NK-92 (cell line): ENCODE results near the gene GYS1.
A peak's percentile ranks its signal among the peaks of the same experiment; 100 is the strongest.

Source experiments
- DNase-seq: peaks from one replicate; lab custom pipeline; 2025; ENCODE audit not compliant: unreplicated experiment; lab: John Stamatoyannopoulos, UW

The GYS1 gene

DNA sequence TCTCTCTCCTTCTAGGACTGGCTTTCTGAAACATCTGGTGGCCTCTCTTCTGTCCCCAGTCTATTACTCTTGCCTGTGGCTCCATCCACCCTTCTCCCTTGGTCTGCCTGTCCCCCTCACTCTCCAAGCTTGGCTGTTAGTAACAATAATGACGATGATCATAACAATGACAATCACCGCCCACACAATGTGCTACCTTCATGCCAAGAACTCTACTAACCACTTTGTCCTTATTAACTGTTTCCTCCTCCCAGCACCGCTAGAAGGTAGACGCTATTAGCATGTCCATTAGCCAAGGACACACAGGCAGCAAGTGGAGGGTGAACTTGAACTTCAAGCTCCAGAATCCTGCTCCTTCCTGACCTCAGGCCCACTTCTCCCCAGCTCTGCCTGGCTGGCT is 2.7 kb downstream of the GYS1 start:
- DNase-seq: no peak

DNA sequence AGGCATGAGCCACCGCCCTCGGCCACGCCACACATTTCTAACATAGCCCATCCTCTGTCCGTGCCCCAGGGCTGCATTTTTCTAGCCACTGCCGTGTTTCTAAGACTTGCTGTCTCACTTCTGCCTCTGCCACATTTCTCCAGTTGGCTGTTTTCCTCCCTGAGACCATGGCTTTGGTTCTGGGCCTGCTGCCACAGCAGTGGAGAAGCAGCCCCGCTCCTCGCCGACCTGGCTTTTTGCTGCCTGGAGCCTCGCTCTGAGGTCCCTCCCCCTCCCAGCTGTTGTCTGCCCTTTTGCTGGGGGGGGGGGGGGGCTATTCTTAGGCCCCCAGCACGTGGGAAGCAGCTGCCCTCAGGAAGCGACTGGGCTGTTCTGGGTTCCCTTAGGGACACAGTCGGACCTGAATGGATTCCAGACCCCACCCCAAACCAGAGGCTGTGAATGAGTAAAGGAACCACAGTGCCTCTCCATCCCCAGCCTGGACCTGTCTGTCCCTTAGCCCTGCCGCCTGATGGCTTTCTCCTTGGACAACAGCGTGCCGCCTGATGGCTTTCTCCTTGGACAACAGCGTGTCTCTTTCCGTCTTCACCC is 3.3 kb downstream of the GYS1 start:
- DNase-seq: no peak

DNA sequence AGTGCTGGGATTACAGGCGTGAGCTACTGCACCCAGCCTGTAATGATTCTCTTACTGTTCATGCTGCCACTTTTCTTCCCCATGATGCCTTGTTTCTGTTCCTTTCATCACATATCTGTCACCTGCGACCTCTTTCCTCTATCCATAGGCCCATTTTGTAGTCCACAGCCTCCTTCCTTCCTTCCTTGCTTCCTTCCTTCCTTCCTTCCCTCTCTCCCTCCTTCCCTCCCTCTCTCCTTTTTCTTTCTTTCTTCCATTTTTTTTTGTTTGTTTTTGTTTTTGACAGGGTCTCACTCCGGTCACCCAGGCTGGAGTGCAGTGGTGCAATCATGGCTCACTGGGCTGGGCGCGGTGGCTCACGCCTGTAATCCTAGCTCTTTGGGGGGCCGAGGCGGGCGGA is 4.2 kb downstream of the GYS1 start:
- DNase-seq: no peak

DNA sequence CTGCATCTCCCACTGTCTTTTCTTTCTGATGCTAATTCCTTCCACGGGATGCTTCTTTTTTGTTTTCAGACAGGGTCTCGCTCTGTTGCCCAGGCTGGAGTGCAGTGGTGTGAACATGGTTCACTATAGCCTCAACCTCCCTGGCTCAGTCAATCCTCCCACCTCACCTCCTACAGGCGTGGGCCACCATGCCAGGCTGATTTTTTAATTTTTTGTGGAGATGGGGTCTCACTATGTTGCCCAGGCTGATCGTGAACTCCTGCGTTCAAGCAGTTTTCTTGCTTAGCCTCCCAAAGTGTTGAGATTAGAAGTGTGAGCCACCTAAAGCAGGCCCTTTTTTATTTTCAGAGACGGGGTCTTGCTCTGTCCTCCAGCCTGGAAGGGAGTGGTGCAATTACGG is 4.8 kb downstream of the GYS1 start:
- no peak for DNase-seq

DNA sequence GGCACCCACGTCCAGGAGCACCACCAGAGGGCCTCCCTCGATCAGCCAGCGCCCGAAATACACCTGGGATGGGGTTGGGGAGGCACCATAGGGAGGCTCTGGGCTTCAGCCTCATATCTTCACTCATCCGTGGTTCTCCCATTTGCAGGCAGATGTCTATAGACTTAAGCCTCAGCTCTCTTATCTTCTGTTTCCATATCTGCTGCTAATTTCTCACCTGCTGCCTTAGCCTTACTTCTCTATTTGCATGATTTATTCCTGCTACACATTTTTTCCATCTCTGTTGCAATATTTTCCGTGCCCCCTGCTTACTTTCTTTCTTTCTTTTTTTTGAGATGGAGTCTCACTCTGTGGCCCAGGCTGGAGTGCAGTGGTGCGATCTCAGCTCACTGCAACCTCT is 5.8 kb downstream of the GYS1 start:
- no peak for DNase-seq

DNA sequence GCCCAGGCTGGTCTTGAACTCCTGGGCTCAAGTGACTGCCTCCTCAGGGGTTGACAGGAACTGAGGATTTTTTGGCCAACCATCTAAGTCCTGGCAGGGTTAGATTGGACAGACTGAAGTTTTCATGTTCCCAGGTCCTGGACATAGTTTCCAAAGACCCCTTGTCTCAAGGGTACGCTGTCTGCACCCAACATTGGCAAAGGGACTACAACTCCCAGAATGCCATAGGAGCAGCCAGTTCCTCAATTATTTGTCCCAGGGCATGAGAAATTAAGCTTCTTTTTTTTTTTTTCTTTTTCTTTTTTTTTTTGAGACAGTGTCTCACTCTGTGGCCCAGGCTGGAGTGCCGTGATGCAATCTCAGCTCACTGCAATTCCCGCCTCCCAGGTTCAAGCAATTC is 6.9 kb downstream of the GYS1 start:
- no peak for DNase-seq

DNA sequence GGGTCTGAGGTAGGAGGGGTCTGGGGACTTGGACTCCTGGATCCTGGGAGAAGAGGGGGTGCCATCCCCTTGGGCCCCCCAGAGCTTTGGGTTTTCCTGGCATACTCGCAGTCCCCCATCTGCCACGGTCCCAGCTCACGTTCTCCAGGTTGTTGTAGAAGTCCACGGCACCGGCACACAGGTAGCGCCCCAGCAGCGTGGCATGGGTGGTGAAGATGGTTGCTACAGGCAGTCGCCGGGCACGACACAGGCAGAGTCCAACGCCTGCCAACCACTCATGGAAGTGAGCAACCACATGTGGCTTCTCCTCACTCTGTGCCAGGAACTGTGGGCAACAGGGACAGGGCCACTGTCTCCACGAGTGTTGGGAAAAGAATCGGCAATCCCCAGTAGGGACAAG is 7.4 kb downstream of the GYS1 start:
- DNase-seq: no peak

DNA sequence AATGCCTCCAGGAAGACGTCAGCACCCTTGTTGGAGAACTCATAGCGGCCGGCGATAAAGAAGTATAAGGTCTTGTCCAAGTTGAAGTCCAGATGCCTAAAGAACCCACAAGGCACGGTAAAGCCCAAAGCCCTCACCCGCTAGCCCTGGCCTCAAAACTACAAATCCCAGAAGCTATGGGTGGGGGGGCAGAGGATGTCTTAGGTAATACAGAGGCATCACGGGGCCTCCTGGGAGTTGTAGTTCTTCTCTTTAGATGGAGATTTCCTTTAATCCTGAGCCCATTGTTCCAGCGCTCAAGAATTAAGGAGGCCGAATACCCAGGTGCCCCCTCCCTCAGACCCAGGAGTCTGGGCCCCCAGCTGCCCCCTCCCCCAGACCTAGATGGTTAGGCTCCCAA is 10.8 kb downstream of the GYS1 start:
- DNase-seq: no peak

DNA sequence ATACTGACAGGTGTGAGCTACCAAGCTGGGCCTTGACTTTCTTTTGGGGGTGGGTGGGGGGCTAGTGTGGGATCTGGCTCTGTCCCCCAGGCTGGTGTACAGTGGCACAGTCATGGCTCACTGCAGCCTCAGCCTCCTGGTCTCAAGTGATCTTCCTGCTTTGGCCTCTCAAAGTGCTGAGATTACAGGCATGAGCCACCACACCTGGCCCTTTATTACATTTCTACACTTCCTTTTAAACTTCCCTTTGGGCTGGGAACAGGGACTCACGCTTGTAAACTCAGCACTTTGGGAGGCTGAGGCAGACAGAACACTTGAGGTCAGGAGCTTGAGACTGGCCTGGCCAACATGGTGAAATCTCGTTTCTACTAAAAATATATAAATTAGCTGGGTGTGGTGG is 16.0 kb downstream of the GYS1 start:
- no peak for DNase-seq

DNA sequence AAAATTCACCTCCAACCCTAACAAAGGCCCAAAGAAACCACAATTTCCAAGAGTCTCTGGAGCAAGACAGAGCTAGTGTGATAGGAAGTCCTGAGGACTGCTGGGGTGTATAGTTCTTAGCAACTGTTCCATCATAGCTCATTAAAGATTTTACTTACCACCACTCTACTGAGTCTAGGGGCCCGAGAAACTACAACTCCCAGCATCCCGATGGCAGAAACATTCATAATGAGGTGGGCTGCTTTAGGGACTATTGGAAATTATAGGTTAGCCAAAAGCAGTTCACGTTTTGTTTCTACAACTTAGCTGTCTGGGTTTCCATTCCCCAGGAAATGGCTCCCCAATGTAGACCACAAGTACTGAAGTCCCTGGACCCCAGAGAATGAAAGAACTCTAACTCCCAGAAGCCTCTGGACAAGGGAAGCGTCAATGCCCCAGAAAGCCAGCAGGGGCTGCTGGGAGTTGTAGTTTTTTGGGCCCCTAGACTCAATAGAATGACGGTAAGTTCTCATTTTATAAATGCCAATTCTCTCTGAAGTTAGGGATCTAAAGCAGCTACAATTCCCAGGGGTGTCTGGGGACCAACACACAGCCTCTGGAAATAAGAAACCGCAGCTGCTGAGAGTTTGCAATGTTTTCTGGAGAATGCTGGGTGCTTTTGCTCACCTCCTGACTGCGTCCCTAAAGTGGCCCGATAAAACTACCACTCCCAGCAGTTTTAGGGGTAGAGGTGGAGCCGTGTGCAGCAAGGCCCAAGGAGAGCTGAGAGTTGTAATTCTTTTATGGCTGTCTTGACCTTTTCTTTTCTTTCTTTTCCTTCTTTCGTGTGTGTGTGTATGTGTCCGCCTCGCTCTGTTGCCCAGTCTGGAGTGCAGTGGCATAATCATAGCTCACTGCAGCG is 16.9 kb downstream of the GYS1 start:
- no peak for DNase-seq

DNA sequence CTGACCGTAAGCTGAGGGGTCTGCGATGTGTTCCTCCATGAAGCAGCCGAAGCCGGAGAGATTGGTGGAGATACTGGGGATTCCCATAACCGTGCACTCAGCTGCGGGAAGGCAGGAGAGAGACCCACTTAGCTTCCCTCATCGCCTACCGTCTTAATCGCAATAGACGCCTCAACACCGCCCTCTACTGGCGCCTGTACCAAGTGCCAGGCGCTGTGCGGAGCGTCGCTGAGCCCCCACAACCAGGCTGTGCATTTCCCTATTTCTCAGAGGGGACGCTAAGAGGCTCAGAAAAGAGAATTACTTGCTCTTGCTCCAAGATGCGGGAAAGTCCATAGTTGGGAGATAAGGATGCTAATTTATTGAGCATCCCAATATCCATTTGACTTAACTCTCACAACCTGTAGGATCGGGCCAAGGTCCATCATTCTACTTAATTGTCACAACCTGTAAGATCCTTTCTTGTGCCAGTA is 22.1 kb downstream of the GYS1 start:
- no peak for DNase-seq

DNA sequence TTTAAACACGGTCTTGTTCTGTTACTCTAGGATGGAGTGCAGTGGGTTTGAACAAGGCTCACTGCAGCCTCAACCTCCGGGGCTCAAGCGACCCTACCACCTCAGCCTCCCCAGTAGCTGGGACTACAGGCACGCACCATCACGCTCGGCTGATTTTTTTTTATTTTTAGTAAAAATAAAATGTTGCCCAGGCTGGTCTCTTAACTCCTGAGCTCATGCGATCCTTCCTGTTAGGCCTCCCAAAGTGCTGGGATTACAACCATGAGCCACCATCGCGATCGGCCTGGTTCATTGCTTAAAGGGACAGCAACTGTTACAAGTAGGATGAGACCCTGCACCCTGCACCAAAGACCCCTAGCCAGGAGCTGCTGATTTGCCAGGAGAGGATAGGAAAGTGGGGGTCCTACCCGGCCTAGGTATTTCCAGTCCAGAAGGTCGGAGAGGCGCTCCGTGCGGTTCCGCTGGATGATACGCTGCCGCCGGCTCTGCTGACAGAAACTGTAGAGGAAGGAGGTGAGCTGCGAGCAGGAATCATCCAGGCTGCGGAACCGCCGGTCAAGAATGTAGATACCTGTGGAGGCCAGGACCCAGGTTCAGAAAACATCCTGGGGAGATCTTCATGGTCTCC is 22.9 kb downstream of the GYS1 start:
- DNase-seq: no peak

DNA sequence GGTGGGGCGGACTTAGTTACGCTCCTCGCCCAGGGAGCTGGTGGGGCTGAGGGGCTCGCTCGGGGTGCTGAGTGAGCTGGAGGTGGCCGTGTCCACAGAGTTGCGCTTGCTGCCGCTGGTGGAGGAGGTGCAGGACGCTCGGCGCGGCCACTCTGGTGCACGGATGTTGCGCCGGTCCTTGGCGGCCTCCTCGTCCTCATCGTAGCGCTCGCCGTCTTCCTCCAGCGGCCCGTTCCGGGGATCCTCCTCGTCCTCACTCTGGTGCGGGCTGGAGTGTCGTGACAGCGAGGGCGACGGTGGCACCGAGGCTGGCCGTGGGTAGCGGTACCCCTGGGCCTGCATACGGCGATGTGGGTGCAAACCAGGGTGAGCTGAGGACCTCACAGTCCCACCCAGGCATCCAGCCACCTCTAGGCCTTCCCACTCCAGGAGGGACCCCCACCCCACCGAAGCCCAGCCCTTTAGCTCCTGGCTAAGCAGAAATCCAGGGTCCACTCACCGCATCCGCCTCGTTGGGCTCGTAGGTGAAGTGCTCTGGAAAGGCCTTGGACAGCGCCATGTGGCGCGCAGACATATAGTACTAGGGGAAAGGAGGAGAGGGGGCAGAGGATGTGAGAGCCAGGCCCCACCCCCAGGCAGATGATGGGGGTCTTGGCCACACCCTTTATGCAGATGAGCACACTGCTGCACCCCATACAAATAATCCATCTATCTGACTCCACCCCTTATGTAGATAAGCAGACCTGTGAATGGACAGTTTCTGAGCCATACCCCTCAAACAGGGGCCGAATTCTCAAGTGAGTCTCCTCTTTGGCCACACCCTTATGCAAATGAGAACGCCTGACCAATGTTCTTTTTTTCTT is 23.6 kb downstream of the GYS1 start:
- DNase-seq: no peak

DNA sequence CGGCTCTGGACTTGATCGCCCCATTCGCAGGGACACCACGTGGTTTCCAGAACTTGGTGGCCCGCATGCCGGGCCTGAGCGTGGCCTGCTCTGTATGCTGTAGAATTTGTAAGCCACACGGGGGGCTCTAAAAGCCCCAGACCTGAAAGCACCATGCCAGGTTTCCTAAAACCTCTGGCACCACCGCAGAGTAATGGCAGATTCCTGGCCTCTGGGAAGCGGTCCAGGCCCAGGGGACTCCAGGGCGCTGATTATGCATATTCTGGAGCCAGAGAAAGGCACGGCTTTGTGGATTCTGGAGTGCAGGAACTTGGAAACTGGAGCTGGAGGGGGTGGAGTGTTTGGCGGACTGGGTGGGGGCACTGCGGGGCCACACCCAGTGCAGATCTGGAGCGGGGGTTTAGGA is 24.3 kb downstream of the GYS1 start:
- no peak for DNase-seq

DNA sequence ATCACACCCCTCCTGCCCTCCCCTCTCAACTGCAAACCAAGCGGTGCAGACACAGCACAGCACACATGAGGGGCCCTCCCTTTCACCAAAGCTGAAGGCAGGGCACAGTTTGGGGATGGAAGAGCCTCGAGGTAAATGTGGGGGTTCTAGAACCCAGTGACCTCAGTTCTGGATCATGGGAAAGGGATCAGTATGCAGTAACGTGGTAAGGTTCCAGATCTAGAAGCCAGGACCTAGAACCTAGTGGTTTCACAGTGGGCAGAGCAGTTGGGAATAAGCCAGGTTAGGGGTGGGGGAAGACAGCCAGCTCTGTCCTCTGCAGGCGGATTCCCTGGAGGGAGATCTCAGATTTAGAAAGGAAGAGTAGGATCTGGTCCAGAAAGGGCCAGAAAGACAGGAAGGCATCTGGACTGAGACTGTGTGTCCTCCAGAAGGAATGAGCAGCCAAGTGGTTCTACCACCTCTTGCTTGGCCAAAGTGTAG is 24.9 kb downstream of the GYS1 start:
- DNase-seq: no peak

DNA sequence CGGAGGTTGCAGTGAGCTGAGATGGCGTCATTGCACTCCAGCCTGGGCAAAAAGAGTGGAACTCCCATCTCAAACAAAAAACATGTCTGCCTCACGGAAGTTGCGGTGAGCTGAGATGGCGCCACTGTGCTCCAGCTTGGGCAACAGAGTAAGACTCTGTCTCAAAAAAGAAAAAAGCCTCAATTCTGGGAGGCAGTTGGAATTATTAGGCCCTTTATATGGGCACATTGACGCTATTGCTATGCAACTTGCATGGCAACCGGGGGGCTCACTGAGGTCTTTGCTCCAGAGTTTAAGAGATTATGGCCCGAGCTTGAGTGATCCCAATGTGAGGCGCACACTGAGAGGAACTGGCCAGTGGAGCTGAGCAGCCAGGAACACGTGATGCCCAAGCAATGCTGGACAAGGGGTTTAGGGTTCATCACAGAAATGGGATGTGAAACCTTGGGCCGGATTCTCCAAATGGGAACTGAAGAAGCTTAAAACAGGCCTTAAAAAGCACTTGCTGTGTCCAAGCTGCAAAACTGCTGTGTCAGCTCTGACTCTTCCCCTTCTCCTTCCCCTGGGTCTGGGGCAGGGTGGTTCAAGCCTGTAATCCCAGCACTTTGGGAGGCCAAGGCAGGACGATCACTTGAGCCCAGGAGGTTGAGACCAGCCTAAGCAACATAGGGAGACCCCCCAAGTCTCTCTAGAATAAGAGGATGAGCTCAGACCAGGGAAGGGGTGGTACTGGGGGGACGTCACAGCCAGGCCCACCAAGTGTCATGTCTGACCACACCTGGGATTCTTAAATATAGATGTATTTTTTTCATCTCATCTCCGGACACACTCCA is 25.5 kb downstream of the GYS1 start:
- DNase-seq: no peak

DNA sequence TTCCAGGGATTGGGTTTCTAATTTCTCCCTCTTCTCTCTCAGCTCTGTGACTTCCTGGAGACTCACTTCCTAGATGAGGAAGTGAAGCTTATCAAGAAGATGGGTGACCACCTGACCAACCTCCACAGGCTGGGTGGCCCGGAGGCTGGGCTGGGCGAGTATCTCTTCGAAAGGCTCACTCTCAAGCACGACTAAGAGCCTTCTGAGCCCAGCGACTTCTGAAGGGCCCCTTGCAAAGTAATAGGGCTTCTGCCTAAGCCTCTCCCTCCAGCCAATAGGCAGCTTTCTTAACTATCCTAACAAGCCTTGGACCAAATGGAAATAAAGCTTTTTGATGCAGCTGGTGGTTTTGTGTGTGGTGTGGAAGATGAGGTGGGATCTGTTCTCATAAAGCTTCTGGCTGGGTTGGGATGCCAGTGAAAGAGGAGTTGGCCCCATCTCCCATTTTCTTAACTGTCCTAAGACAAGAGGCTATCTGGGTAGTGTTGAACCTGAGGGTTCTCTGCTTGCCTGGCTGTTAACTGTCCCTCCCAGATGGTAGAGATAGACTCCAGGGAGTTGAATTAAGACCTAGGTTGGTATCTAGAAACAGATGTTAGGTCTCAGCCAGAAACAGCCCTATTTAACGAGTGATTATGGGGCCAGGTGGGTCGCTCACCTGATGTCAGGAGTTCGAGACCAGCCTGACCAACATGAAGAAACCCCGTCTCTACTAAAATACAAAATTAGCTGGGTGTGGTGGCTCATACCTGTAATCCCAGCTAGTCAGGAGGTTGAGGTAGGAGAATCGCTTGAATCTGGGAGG is 26.4 kb downstream of the GYS1 start:
- DNase-seq: no peak

DNA sequence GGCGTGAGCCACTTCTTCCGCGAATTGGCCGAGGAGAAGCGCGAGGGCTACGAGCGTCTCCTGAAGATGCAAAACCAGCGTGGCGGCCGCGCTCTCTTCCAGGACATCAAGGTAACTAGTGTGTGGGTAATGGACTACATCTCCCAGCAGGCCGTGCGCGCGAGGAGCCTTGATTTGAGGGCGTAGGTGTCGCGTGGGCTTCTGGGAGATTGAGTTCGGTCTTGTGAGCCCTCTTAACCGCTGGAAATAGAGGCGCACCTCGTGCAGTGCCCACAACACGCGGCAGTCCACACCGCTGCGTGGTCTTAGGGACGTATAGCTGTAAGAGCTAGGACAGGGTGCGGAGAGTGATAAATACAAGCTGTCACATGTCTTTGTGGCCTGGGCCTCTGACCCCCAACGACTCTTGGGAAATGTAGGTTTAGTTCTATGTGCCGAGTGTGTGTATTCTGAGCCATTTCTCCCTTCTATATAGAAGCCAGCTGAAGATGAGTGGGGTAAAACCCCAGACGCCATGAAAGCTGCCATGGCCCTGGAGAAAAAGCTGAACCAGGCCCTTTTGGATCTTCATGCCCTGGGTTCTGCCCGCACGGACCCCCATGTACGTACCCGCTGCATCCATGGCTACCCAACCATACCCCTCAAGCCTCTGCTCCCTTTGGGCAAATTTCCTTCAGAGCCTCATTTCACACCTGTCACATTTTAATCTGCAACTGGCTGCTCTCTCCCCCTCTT is 27.1 kb downstream of the GYS1 start:
- DNase-seq: peak; percentile 53
